T-cell (primary cell): Measurements from ENCODE around the gene EPB41L4A. TPM values are rescaled to one million over a fixed set of nuclear protein-coding genes. Genes with fewer than 3 reads are reported as not detected.

Source experiments
- ATAC-seq, 4 experiments: fragments of 200-7000 bp in 3 of 4; fragments of 150-1000 bp in 1 of 4; cut with Tn5 transposase; replicated peaks in 1 of 4; 1 replicate in 3 of 4; 2 replicates in 1 of 4; pipeline ENCODE4 v1.10.0; 2021; ENCODE audit warnings: moderate library complexity in 3 of 4, mild to moderate bottlenecking in 2 of 4, moderate number of reproducible peaks in 1 of 4
- CTCF ChIA-PET, 2 donors: fragments of 300-600 bp; sonication (Branson Sonifier 250); formaldehyde crosslinking; loops; one replicate each; lab custom pipeline; 2022; ENCODE audit warnings: antibody characterized with exemption in 2 of 2; lab: Charles Lee
- POLR2A ChIA-PET, 2 donors: fragments of 300-600 bp; sonication (Branson Sonifier 250); formaldehyde crosslinking; loops; one replicate each; lab custom pipeline; 2022; ENCODE audit warnings: antibody characterized with exemption in 2 of 2; lab: Charles Lee
- DNase-seq, 35 experiments: peaks; one replicate each; pipeline versions ENCODE4 v3.0.0 to v3.0.0-alpha.2; 2013 to 2023
- H3K27ac ChIP-seq: one replicate; pipeline ENCODE4 v1.5.1; 2013; ENCODE audit warnings: low read length
- H3K27me3 ChIP-seq, 2 experiments: replicated peaks in 1 of 2; 1 replicate in 1 of 2; 2 replicates in 1 of 2; pipeline versions ENCODE4 v1.6.1 to v1.7.0; 2013; ENCODE audit warnings: low read length in 1 of 2, mixed read lengths in 1 of 2; ENCODE audit not compliant: control insufficient read depth in 2 of 2, insufficient read depth in 2 of 2; ENCODE audit errors: extremely low read depth in 1 of 2
- H3K36me3 ChIP-seq, 2 donors: 1 replicate in 1 of 2; 2 replicates in 1 of 2; pipeline versions ENCODE4 v1.6.1 to v1.7.0; 2013; ENCODE audit warnings: low read length in 1 of 2; ENCODE audit not compliant: control insufficient read depth in 2 of 2, insufficient read depth in 1 of 2; ENCODE audit errors: extremely low read depth in 1 of 2
- H3K4me1 ChIP-seq, 2 experiments: 1 replicate in 1 of 2; 2 replicates in 1 of 2; pipeline versions ENCODE4 v1.6.1 to v1.7.0; 2013; ENCODE audit warnings: low read length in 2 of 2, mixed read lengths in 1 of 2; ENCODE audit not compliant: insufficient read depth in 2 of 2, control insufficient read depth in 1 of 2; ENCODE audit errors: extremely low read depth in 1 of 2
- H3K4me3 ChIP-seq, 2 donors: 1 replicate in 1 of 2; 2 replicates in 1 of 2; pipeline versions ENCODE4 v1.5.1 to v1.7.0; 2013; ENCODE audit warnings: mild to moderate bottlenecking in 2 of 2, low read length in 1 of 2, moderate library complexity in 1 of 2; ENCODE audit not compliant: control insufficient read depth in 1 of 2; ENCODE audit errors: extremely low read depth in 1 of 2
- H3K9me3 ChIP-seq: 2 replicates; pipeline ENCODE4 v1.7.0; 2013
- H3K27ac Mint-ChIP-seq, 2 donors: one replicate each; pipeline ENCODE4 v1.8.0; 2020 to 2021; ENCODE audit warnings: mild to moderate bottlenecking in 2 of 2, mixed read lengths in 2 of 2
- H3K27me3 Mint-ChIP-seq, 2 donors: one replicate each; pipeline ENCODE4 v1.8.0; 2021 to 2022; ENCODE audit warnings: mixed read lengths in 2 of 2
- H3K36me3 Mint-ChIP-seq: one replicate; pipeline ENCODE4 v1.8.0; 2021; ENCODE audit warnings: mixed read lengths
- H3K4me1 Mint-ChIP-seq, 3 donors: one replicate each; pipeline ENCODE4 v1.8.0; 2020 to 2022; ENCODE audit warnings: mixed read lengths in 3 of 3, mild to moderate bottlenecking in 1 of 3
- H3K4me3 Mint-ChIP-seq, 3 donors: one replicate each; pipeline ENCODE4 v1.8.0; 2020 to 2022; ENCODE audit warnings: mild to moderate bottlenecking in 3 of 3, mixed read lengths in 3 of 3, moderate library complexity in 3 of 3
- H3K9me3 Mint-ChIP-seq, 3 donors: one replicate each; pipeline ENCODE4 v1.8.0; 2020 to 2022; ENCODE audit warnings: mixed read lengths in 3 of 3
- WGBS: methylation state at CpG from one replicate; pipeline ENCODE4 v1.1.5; 2013; ENCODE audit warnings: missing lambda C conversion rate; ENCODE audit not compliant: insufficient coverage; 5-methylcytosine and 5-hydroxymethylcytosine counted together
- total RNA-seq, 35 experiments: library from RNA in 6 of 35; stranded (reverse) in 6 of 35; fragments of 120-200 nt in 1 of 35; gene quantifications; one replicate each; pipeline versions ENCODE4 v1.2.1 to v1.2.4 and lab custom pipeline; 2013 to 2026

The EPB41L4A gene
- total RNA-seq, 5 donors from 2014 or later (not counting 1 experiment from before 2014, with no cell fraction given) = 0.47 to 2.5 (median 1.5) TPM

- Mint-ChIP-seq H3K27me3 (peaks cover 9 to 17% of the 10 kb centered on the region in 2 donors), H3K4me1 (no peaks in the 10 kb centered on the region), H3K4me3 (no peak overlapping the region), H3K36me3 (no peaks in the 10 kb centered on the region), H3K27ac (no peak overlapping the region), H3K9me3 (peaks cover 12 to 17% (median 15%) of the 10 kb centered on the region in 3 donors)
- Histone ChIP-seq H3K4me3 (no peak overlapping the region), H3K9me3 (no peaks in the 10 kb centered on the region), H3K27ac (no peak overlapping the region), H3K27me3 (no peaks in the 10 kb centered on the region), H3K4me1 (no peaks in the 10 kb centered on the region), H3K36me3 (no peaks in the 10 kb centered on the region)
- ATAC-seq = no peak
- ChIA-PET POLR2A (no interaction called here), CTCF (no interaction called here)
- 100% methylated on average over 3 of the region's 4 CpGs for WGBS
- DNase-seq = no peak
Observed at GRCh38 chr5:112303685-112304084, 115.4 kb downstream of the EPB41L4A start.

DNA sequence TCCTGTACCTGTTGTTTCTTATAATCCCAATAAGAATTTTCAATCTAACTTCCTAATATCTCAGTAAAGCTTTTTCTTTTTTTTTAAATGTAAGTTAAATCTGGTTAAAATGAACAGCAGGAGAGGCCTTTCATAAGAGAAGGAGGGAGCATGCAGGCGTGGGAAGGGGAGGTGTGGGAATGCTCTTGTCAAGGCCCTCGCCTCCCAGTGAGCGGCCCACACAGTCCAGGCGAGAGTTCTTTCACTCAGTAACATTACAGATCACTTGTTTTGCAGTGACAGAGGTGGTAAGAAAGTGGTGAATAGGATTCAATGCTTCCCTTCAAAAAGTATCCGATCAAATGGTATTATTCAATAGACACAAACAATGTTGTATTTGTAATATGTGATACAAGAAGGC, 125.0 kb downstream of the EPB41L4A start:
- H3K36me3 ChIP-seq = no peaks in the 10 kb centered on the region
- H3K4me1 Mint-ChIP-seq = no peaks in the 10 kb centered on the region
- H3K27ac Mint-ChIP-seq = no peak overlapping the region
- no peaks in the 10 kb centered on the region for H3K4me1 ChIP-seq
- CTCF ChIA-PET = no interaction called here
- no peaks in the 10 kb centered on the region for H3K36me3 Mint-ChIP-seq
- H3K4me3 Mint-ChIP-seq = no peak overlapping the region
- no peak for ATAC-seq
- POLR2A ChIA-PET = no interaction called here
- H3K4me3 ChIP-seq = no peak overlapping the region
- no peaks in the 10 kb centered on the region for H3K27me3 Mint-ChIP-seq
- no peaks in the 10 kb centered on the region for H3K9me3 ChIP-seq
- no CpG with 5 or more reads among the region's 5 CpGs for WGBS
- H3K27me3 ChIP-seq = no peaks in the 10 kb centered on the region
- no peak for DNase-seq
- H3K9me3 Mint-ChIP-seq = peaks cover 12 to 19% (median 14%) of the 10 kb centered on the region in 3 donors
- H3K27ac ChIP-seq = no peak overlapping the region

- CTCF ChIA-PET = no interaction called here
- Histone ChIP-seq H3K27me3 (no peaks in the 10 kb centered on the region), H3K4me1 (no peaks in the 10 kb centered on the region), H3K9me3 (no peaks in the 10 kb centered on the region), H3K36me3 (no peaks in the 10 kb centered on the region), H3K4me3 (no peak overlapping the region), H3K27ac (no peak overlapping the region)
- Mint-ChIP-seq H3K27me3 (no peaks in the 10 kb centered on the region), H3K27ac (no peak overlapping the region), H3K4me3 (no peak overlapping the region), H3K36me3 (no peaks in the 10 kb centered on the region), H3K9me3 (peaks cover 7 to 14% (median 9%) of the 10 kb centered on the region in 3 donors), H3K4me1 (no peaks in the 10 kb centered on the region)
- POLR2A ChIA-PET = no interaction called here
- ATAC-seq = no peak
- no peak for DNase-seq
- 83% methylated on average over 6 of the region's 7 CpGs for WGBS
Observed at GRCh38 chr5:112293587-112293986, 125.5 kb downstream of the EPB41L4A start.

DNA sequence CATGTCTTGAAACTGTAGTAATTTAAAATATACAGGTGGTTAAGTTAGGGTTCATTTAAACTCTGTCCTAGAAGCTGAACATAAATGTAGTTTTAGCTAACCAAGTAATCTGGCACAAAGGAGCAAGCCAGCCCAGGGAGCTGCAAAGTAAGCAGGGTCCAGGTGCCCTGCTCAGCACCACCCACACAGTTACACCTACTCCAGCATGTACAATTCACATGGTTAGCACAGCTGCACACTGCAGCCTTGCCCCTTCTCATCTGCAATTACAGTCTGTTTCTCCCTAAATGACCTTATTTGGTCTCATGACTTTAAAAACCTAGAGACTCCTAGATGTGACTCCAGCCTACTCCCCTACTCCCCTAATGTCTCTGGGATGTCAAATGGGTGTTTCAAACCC, 128.4 kb downstream of the EPB41L4A start:
- DNase-seq (no peak), ATAC-seq (no peak)
- POLR2A ChIA-PET = no interaction called here
- Mint-ChIP-seq H3K27me3 (no peaks in the 10 kb centered on the region), H3K36me3 (no peaks in the 10 kb centered on the region), H3K27ac (no peak overlapping the region), H3K4me3 (no peak overlapping the region), H3K9me3 (no peaks in the 10 kb centered on the region), H3K4me1 (no peaks in the 10 kb centered on the region)
- Histone ChIP-seq H3K27me3 (no peaks in the 10 kb centered on the region), H3K4me1 (no peaks in the 10 kb centered on the region), H3K9me3 (no peaks in the 10 kb centered on the region), H3K4me3 (no peak overlapping the region), H3K36me3 (no peaks in the 10 kb centered on the region), H3K27ac (no peak overlapping the region)
- CTCF ChIA-PET = interaction anchor here in 1 of 2 donors (0.5 kb wide), 1 partner anchor 75 kb away, joined by 5 read pairs; no protein-coding TSS in a partner anchor

DNA sequence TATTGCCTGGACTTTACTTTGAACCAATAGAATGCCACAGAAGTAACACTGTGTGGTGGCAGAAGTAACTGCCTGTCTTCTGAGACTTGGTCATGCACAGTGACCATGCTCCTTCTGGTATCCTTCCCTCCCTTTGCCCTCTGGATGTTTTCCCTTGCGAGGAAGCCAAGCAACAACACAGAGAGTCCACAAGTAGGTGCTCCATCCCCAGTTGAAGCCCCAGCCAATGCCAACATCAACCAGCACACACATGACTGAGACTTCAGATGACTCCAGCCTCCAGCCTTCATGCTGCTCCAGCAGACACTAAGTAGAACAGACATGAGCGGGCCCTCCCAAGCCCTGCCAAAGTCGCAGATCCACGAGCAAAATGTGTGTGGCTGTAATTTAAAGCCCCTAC, 129.6 kb downstream of the EPB41L4A start:
- no peak for ATAC-seq
- H3K9me3 ChIP-seq = no peaks in the 10 kb centered on the region
- Mint-ChIP-seq H3K27ac (no peak overlapping the region), H3K4me1 (no peaks in the 10 kb centered on the region), H3K9me3 (no peaks in the 10 kb centered on the region), H3K27me3 (no peaks in the 10 kb centered on the region), H3K4me3 (no peak overlapping the region), H3K36me3 (no peaks in the 10 kb centered on the region)
- no peak for DNase-seq
- no peak overlapping the region for H3K27ac ChIP-seq
- H3K36me3 ChIP-seq = no peaks in the 10 kb centered on the region
- WGBS = 78% methylated on average over 2 of the region's 4 CpGs
- no peak overlapping the region for H3K4me3 ChIP-seq
- ChIA-PET CTCF (no interaction called here), POLR2A (no interaction called here)
- no peaks in the 10 kb centered on the region for H3K4me1 ChIP-seq
- no peaks in the 10 kb centered on the region for H3K27me3 ChIP-seq

DNA sequence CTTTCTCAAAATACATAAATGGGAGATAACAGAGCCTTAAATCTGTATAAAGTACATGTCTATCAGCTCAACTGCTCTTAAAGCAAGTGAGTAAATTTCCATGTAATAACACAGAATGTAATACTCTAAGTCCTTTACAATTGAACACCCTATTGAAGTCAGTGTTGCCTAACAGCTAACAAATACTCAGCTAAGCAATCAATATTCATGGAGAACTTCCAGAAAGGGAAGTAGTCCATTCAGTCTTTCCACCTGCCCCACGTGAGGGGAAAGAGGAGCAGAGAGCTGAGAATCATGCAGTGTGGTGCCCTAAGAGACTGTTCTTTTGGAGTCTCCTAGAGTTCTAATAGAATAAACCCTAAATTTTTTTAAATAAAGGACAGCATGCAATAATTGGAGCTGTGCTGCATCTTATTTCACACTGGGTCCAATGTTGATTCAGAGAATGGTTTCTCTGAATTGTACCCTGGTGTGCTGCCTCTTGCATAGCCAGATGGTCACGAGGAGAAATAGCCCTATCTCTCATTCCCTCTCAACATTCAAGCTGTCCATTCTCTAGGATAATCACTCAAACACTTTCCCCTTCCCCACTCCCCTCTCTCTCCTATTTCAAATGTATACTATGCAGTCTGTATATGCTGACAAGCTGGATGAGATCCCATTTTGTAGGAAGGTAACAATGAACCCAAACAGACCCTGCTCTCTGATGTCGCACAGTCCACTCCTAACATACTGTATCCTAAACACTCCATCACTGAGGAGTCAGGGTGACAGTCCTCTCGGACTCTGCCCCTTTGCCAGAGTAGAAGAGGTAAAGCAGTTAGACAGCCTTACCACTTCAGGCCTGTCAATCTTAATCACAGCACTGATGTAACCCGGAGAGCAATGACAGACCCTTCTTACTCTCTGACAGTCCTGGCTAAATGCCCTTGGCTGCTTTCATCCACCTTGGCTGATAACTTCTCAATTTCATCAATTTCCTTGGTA, 134.8 kb downstream of the EPB41L4A start:
- no peak overlapping the region for H3K27ac ChIP-seq
- 80% methylated on average over 2 of the region's 5 CpGs for WGBS
- H3K36me3 ChIP-seq = no peaks in the 10 kb centered on the region
- H3K4me3 ChIP-seq = no peak overlapping the region
- H3K4me1 Mint-ChIP-seq = no peaks in the 10 kb centered on the region
- H3K27me3 Mint-ChIP-seq = no peaks in the 10 kb centered on the region
- peaks cover 0 to 4% of the 10 kb centered on the region in 2 experiments for H3K27me3 ChIP-seq
- no peaks in the 10 kb centered on the region for H3K36me3 Mint-ChIP-seq
- no peaks in the 10 kb centered on the region for H3K9me3 ChIP-seq
- ChIA-PET CTCF (no interaction called here), POLR2A (no interaction called here)
- H3K27ac Mint-ChIP-seq = no peak overlapping the region
- DNase-seq (no peak), ATAC-seq (no peak)
- no peak overlapping the region for H3K4me3 Mint-ChIP-seq
- H3K9me3 Mint-ChIP-seq = no peaks in the 10 kb centered on the region
- H3K4me1 ChIP-seq = no peaks in the 10 kb centered on the region
